ENCODE data around the gene UBR4.

Gene UBR4

GRCh38 chr1:19154876-19155275, 55.2 kb downstream of the UBR4 start:
- no peaks in the 10 kb centered on the region for H3K4me1 ChIP-seq
- H3K36me3 ChIP-seq: peaks cover 60% of the 10 kb centered on the region
- no peaks in the 10 kb centered on the region for H3K27me3 ChIP-seq
- H3K9me3 ChIP-seq: no peaks in the 10 kb centered on the region
- no peak overlapping the region for H3K4me3 ChIP-seq (ENCODE audit: low read depth, low read length)
- TF ChIP-seq CTCF (IDR thresholded peaks at IDR 0.05; ENCODE audit: low read depth, low read length): no peak
- no peak for DNase-seq

- DNase-seq: no peak
- no peaks in the 10 kb centered on the region for H3K4me1 ChIP-seq
- no peaks in the 10 kb centered on the region for H3K9me3 ChIP-seq
- no peaks in the 10 kb centered on the region for H3K27me3 ChIP-seq
- TF ChIP-seq CTCF (IDR thresholded peaks at IDR 0.05; ENCODE audit: low read depth, low read length): no peak
- H3K4me3 ChIP-seq (ENCODE audit: low read depth, low read length): no peak overlapping the region
- peaks cover 64% of the 10 kb centered on the region for H3K36me3 ChIP-seq
Observed at GRCh38 chr1:19153169-19153568, 56.9 kb downstream of the UBR4 start.

GRCh38 chr1:19151537-19151936, 58.5 kb downstream of the UBR4 start:
- Histone ChIP-seq H3K4me1 (no peaks in the 10 kb centered on the region), H3K27me3 (no peaks in the 10 kb centered on the region), H3K36me3 (peaks cover 64% of the 10 kb centered on the region), H3K9me3 (no peaks in the 10 kb centered on the region), H3K4me3 (ENCODE audit: low read depth, low read length) (no peak overlapping the region)
- no peak for TF ChIP-seq CTCF (IDR thresholded peaks at IDR 0.05; ENCODE audit: low read depth, low read length)
- DNase-seq: no peak

GRCh38 chr1:19149736-19150135, 60.3 kb downstream of the UBR4 start:
- no peak for DNase-seq
- H3K9me3 ChIP-seq: no peaks in the 10 kb centered on the region
- no peaks in the 10 kb centered on the region for H3K4me1 ChIP-seq
- H3K36me3 ChIP-seq: peaks cover 56% of the 10 kb centered on the region
- no peak overlapping the region for H3K4me3 ChIP-seq (ENCODE audit: low read depth, low read length)
- H3K27me3 ChIP-seq: no peaks in the 10 kb centered on the region
- TF ChIP-seq CTCF (IDR thresholded peaks at IDR 0.05; ENCODE audit: low read depth, low read length): no peak

GRCh38 chr1:19140465-19140864, 69.6 kb downstream of the UBR4 start:
- Histone ChIP-seq H3K36me3 (peaks cover 27% of the 10 kb centered on the region), H3K27me3 (no peaks in the 10 kb centered on the region), H3K9me3 (no peaks in the 10 kb centered on the region), H3K4me3 (ENCODE audit: low read depth, low read length) (no peak overlapping the region), H3K4me1 (no peaks in the 10 kb centered on the region)
- no peak for DNase-seq
- no peak for TF ChIP-seq CTCF (IDR thresholded peaks at IDR 0.05; ENCODE audit: low read depth, low read length)

GRCh38 chr1:19139711-19140110, 70.4 kb downstream of the UBR4 start:
- peaks cover 25% of the 10 kb centered on the region for H3K36me3 ChIP-seq
- H3K4me1 ChIP-seq: no peaks in the 10 kb centered on the region
- no peaks in the 10 kb centered on the region for H3K9me3 ChIP-seq
- TF ChIP-seq CTCF (IDR thresholded peaks at IDR 0.05; ENCODE audit: low read depth, low read length): no peak
- no peak overlapping the region for H3K4me3 ChIP-seq (ENCODE audit: low read depth, low read length)
- H3K27me3 ChIP-seq: no peaks in the 10 kb centered on the region
- DNase-seq: no peak
